Measurements from ENCODE around the gene CUX1.

The CUX1 gene

GRCh38 chr7:102251531-102252365 lies 434.3 kb downstream of the CUX1 start:
- no peak for DNase-seq (ENCODE audit: extremely low read depth in 1 of 2, low read depth in 1 of 2)

GRCh38 chr7:102252366-102252982 lies 435.0 kb downstream of the CUX1 start:
- DNase-seq (ENCODE audit: extremely low read depth in 1 of 2, low read depth in 1 of 2) = no peak

GRCh38 chr7:102253066-102253972 lies 435.9 kb downstream of the CUX1 start:
- DNase-seq (ENCODE audit: extremely low read depth in 1 of 2, low read depth in 1 of 2) = no peak

- DNase-seq (ENCODE audit: extremely low read depth in 1 of 2, low read depth in 1 of 2) = no peak
Measured at GRCh38 chr7:102253973-102254370, 436.5 kb downstream of the CUX1 start.

GRCh38 chr7:102254521-102254920 lies 437.1 kb downstream of the CUX1 start:
- DNase-seq (ENCODE audit: extremely low read depth in 1 of 2, low read depth in 1 of 2) = no peak

GRCh38 chr7:102255501-102255900 lies 438.1 kb downstream of the CUX1 start:
- no peak for DNase-seq (ENCODE audit: extremely low read depth in 1 of 2, low read depth in 1 of 2)

GRCh38 chr7:102255916-102256315 lies 438.5 kb downstream of the CUX1 start:
- no peak for DNase-seq (ENCODE audit: extremely low read depth in 1 of 2, low read depth in 1 of 2)

- DNase-seq (ENCODE audit: extremely low read depth in 1 of 2, low read depth in 1 of 2) = no peak
Measured at GRCh38 chr7:102258073-102258748, 440.8 kb downstream of the CUX1 start.

GRCh38 chr7:102258749-102259107 lies 441.3 kb downstream of the CUX1 start:
- DNase-seq (ENCODE audit: extremely low read depth in 1 of 2, low read depth in 1 of 2) = no peak

- no peak for DNase-seq (ENCODE audit: extremely low read depth in 1 of 2, low read depth in 1 of 2)
Measured at GRCh38 chr7:102260856-102261255, 443.4 kb downstream of the CUX1 start.

GRCh38 chr7:102261451-102261850 lies 444.0 kb downstream of the CUX1 start:
- no peak for DNase-seq (ENCODE audit: extremely low read depth in 1 of 2, low read depth in 1 of 2)

GRCh38 chr7:102262546-102262945 lies 445.1 kb downstream of the CUX1 start:
- no peak for DNase-seq (ENCODE audit: extremely low read depth in 1 of 2, low read depth in 1 of 2)

GRCh38 chr7:102264367-102264891 lies 447.0 kb downstream of the CUX1 start:
- DNase-seq (ENCODE audit: extremely low read depth in 1 of 2, low read depth in 1 of 2) = no peak

- DNase-seq (ENCODE audit: extremely low read depth in 1 of 2, low read depth in 1 of 2) = no peak
Measured at GRCh38 chr7:102266541-102266940, 449.1 kb downstream of the CUX1 start.

GRCh38 chr7:102268635-102269034 lies 451.2 kb downstream of the CUX1 start:
- no peak for DNase-seq (ENCODE audit: extremely low read depth in 1 of 2, low read depth in 1 of 2)

- no peak for DNase-seq (ENCODE audit: extremely low read depth in 1 of 2, low read depth in 1 of 2)
Measured at GRCh38 chr7:102270178-102270887, 452.9 kb downstream of the CUX1 start.

- DNase-seq (ENCODE audit: extremely low read depth in 1 of 2, low read depth in 1 of 2) = no peak
Measured at GRCh38 chr7:102271158-102271798, 453.9 kb downstream of the CUX1 start.

- DNase-seq (ENCODE audit: extremely low read depth in 1 of 2, low read depth in 1 of 2) = peak in 1 of 2 donors; percentile 40
Measured at GRCh38 chr7:102272075-102272916, 454.9 kb downstream of the CUX1 start.

All from stimulated activated CD8-positive, alpha-beta memory T cell treated with anti-CD3 and anti-CD28 coated beads, Interleukin-7, amount 100 ng/mL, for 48 hours (primary cell).